ENCODE data around the gene NFS1.
A peak's percentile ranks its signal among the peaks of the same experiment; 100 is the strongest.
"Not testable (repeated sequence)": the region's sequence is repeated elsewhere in the genome, so short reads cannot be mapped to it uniquely, and the experiment has no call there.

Gene NFS1

DNA sequence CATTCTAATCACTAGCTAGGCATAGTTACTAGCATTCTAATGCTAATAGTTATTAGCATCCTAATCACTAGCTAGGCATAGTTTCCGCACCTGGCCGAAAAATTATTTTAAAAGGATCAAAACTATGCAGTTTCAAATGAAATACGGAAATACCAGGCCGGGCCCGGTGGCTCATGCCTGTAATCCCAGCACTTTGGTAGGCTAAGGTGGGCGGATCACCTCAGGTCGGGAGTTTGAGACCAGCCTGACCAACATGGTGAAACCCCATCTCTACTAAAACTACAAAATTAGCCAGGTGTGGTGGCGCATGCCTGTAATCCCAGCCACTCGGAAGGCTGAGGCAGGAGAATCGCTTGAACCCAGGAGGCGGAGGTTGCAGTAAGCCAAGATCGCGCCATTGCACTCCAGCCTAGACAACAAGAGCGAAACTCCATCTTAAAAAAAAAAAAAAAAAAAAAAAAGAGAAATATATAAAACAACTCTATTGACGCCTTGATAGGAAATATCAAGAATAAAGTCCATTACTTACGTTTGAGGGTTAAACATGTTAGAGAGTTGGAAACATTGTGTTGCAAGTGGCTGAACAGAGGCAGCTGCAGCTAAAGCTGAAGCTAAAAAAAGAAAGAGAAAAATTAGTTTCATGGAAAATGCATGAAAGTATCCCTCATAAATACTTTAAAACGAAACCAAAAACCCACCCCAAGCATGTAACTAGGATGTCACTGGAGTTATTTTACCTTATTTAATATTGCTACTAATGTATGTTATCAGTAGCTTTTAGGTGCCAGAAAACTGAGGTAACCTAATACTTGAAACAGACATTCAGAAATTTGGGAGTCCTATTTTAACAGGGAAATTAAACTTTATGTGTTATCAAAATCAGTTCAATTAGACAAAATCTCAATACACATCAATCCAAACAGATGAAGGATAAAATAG, 7.7 kb upstream of the NFS1 start:
- DNase-seq: not testable (repeated sequence)

DNA sequence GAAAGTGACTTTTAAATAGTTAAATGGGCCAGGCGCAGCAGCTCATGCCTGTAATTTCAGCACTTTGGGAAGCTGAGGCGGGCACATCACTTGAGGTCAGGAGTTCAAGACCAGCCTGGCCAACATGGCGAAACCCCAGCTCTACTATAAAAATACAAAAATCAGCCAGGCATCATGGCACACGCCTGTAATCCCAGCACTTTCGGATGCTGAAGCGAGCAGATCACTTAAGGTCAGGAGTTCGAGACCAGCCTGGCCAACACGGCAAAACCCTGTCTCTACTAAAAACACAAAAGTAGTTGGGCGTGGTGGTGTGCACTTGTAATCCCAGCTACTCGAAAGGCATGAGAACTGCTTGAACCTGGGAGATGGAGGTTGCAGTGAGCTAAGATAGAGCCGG, 6.7 kb upstream of the NFS1 start:
- not testable (repeated sequence) for DNase-seq

DNA sequence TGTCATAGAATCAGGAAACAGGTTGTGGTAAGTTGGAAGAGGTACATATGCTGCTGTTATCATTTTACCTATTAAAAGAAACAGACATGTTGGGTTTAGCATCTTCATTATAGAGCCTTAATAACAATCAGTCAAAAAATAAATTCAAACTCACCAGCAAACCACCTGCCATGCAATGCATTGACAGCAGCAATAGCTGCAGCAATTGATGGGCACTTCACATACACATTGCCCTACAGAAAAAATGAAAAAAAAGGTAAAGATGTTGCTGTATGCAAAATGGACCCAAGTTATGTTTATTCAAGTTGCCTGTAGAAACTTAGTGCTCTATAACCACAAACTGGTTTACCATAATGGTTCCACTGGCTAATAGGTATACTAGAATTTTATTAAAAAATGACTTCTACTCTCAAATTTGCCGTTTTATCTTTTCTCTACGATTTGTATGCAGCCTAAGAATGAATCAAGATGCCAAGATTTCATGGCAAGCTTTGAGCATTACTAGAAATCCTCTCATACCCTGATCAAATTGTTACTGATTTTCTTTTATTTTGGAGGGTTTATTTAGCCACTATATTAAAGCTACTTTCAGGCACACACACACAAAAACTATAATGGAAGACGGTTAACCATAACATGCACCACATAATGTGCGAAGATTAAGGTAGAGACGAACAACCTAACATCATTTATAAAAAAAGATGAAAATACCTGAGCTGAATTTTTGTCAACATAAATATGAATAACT, 5.5 kb upstream of the NFS1 start:
- no peak for DNase-seq

DNA sequence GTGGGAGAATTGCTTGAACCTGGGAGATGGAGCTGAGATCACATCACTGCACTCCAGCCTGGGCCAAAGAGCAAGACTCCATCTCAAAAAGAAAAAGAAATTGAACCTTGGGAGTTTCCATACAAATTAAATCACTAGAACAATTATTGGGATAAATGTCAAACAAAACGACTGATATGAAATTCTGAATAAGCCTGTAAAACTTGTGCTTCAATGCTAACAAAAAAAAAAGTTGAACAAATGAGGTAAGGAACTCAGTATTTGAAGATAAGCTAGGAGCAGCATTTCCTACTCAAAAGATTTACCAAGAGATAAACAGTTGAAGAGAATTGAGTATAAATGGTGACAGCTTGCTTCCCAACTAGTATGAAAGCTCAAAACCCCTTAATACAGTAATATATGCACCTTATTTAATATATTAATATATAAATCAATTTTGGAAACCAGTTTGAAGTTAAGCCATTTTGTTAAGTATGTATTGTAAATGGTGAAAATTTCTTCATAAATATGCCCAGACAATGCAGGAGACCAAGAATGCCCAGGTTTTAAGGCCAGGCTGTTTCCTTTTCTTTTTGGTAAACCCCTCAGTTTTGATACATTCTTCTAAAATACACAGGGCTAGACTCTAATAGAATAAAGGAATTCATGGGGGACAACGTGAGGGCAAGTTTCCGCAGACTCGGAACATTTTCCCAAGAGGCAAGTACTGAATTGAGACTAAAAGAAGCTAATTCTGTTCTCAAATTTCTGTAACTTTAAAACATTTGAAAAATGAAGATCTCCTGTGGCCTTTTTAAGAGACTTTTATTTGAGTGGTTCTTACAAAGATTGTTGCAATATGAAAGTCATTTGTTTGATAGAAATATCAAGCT, 3.9 kb upstream of the NFS1 start:
- DNase-seq: no peak

DNA sequence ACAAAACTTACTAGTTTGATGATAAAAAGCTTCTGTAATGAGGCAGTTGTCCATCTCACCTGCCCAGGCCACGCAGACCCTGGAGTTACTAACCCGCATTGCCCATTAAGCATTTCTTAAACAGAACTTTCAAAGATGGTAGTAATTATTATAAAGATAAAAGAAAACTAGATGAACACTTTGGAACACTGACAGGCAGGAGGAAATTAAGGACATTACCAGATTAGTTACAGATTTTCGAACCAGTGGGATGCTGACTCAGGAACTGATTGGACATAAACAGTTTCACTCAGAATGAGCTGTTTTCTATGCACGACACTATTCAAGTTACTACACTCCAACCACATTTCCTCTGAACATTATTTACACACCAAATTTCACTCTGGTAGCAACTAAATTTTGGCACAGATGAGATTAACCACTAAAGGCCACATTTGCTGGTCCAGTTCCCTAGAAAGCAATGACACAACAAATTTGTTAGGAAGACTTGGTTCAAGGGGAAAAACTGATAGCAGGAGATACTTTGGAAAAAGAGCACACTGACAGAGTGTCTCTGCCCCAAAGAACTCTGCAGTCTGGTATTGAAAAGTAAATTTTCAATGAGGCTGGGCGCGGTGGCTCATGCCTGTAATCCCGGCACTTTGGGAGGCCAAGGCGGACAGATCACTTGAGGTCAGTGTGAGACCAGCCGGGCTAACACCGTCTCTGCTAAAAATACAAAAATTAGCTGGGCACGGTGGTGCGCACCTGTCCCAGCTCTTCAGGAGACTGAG, 3.1 kb upstream of the NFS1 start:
- peak; percentile 40 for DNase-seq

DNA sequence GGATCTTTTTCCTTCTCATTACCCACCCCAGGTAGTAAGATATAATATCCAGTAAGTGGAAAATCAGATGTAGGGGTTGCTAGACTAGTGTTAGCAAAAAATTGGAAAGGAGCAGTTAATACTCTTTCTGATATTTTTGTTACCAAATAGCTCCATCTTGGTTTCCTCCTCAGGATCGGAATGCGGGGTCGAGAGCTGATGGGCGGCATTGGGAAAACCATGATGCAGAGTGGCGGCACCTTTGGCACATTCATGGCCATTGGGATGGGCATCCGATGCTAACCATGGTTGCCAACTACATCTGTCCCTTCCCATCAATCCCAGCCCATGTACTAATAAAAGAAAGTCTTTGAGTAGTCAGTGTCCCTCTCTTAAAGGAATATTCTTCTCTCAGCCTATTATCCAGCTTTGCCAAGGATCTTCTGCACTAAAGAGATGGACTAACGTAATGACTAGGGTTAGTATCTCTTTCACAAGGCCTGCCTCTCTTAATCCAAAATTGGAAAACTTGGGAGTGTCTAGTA, 1.5 kb upstream of the NFS1 start:
- no peak for DNase-seq

DNA sequence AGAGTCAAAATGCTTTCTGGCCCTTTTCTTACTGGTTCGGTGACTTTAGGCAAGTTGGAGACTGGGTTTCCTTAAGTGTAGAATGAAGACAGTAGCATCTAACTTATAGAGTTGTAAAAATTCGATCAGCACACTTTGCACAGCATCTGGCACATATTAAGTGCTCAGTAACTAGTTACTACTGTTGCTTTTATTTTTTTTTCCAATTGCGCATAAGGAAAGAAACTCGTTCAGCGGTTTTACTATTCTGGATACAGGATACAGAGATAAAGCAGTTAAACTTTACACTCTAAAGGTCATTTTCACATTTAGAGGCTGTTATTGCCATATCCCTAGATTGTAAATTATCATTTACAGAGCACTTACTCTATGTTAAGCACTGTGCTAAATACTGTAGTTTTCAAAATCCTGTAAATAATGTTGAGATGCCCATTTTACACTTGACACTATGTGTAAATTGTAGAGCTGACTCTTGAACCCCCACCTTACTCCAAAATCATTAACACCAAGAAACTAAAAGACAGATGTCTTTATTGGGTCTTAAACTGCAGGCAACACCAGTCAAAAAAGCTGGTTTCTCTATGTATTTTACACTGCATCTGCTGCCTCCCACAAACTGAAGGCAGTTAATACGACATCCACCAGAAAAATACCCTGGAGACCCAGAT, 939 bp upstream of the NFS1 start:
- DNase-seq: no peak

DNA sequence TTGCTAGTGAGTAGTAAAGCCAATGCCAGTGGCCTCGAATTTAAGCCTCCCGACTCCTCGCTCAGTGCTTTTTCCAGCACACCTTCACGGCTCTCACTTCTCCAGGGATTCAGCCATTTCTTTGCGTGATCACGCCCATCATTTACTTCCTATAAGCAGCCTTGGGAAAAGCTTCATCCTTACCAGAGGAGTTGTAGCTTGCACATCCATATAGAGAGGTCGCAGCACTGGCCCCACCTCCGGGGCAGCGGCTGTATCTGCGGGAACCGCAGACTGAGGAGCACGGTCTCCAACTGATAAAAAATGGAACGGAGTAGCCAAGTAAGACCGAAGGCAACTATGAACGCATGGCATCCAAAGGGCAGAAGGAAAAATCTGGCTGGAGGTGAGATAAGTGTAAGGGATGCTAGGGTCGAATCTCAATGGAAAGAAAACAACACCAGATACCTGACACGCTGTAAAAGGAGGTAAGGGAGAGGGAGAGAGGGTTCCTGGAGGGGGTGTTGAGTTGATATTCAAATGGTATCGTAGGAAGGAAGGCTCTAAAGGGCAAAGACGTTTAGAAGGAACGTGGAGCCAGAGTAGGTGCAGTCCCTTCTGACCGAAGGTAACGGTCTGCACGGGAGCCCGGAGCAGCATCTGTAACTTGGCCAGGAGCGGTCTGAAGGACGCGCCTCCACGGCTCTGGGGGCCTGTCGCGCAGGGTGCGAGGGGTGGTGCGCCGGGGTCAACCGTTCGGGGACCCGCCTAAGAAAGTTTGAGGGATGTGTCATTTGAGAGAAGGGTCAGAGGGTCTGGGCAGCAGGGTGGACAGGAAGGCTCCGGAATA, 640 bp downstream of the NFS1 start:
- no peak for DNase-seq

DNA sequence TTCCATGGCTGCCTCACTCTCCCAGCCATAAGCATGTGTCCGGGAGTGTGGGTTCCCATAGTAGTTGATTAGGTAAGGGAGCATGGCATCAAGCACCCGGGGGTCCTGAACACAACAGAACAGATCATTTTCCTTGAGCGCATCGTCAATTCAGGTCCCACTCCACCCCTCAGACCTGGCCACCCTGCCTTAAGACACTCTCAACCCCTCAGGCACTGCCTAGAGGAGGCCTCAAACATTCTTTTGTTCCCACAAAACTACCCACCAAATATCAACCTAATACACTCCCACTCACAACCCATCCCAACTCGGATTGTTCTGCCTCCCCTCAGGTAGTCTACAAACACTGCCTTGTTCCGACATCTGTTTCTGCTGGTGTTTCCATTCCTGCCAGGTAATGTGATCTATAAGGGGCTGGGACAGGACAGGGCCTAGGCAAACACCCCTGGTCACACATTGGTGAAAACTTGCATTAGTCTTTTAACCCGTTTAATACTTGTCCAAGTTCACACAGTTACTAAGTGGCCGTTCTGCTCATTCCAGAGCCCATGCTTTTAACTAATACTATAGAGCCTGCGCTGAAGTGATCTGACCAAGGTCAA, 1.4 kb downstream of the NFS1 start:
- no peak for DNase-seq

DNA sequence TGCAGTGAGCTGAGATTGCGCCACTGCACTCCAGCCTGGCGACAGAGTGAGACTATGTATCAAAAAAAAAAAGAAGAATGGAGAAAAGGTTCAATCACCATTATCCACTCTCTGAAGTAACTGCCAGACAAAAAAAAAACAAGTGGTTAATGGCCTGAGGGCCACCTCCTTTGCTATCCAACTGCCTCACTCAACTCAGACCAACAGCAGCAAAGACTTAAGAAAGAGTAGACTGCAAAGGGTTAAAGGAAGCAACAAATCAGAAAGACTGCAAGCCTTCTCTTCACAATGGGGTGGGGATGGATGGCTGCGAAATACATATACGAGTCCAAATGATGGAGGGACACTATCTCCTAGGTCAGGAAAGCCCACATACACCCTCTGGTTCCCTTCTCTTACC, 3.2 kb downstream of the NFS1 start:
- DNase-seq: no peak

DNA sequence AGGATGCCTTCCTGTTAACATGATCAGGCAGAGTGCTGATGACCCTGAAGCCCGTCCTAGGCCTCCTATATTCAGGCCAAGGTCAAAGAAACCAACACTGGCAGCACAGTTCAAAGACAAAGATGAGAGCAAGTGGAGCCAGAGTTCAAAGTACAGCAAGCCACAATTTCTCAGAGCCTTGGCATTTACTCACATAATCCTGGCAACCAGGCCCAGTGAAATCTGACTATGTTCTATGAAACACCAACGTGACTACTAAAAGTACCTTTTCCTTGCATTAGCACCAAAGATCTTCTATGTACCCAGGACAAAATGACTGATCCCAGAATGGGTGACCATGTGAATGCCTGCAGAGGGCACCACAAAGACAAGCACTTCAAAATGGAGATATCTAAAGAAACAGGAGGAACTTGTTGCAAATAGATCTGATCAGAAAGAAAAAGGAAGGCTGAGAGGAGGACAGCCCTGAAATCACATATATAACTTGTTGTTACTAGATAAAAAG, 3.9 kb downstream of the NFS1 start:
- DNase-seq: no peak

DNA sequence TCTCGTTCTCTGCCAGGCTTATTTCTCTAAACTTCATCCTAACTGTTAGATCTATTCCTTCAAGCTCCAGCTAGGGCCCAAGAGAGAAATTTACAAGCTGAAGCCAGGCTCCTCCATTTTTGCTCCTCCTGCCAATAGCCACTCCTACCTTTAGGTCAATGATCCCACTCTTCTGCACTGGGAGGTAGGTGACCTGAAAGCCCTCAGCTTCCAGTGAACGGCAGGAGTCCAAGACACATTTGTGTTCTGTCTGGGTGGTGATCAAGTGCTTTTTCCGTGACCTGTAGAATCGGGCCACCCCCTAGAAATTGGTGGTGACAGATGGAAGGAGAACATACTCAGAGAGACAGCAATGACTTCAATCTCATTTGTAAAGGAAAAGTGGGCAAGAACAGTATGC, 8.9 kb downstream of the NFS1 start:
- no peak for DNase-seq

DNA sequence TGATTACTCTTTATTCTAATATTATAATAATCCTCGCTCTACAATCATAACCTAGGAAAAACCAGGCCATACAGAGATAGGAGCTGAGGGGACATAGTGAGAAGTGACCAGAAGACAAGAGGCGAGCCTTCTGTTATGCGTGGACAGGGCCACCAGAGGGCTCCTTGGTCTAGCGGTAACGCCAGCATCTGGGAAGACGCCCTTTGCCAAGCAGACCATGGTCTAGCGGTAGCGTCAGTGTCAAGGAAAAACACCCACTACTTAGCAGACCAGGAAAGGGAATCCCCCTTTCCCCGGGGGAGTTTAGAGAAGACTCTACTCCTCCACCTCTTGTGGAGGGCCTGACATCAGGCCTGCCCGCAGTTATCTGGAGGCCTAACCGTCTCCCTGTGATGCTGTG, 12.3 kb downstream of the NFS1 start:
- not testable (repeated sequence) for DNase-seq

DNA sequence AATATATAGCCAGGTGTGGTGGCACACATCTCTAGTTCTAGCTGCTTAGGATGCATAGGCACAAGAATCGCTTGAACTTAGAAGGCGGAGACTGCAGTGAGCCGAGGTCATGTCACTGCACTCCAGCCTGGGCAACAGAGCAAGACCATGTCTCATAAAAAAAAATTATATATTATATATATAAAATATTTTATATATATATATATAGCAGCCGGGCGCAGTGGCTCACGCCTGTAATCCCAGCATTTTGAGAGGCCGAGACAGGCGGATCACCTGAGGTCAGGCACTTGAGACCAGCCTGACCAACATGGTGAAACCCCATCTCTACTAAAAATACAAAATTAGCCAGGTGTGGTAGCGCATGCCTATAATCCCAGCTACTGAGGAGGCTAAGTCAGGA, 13.8 kb downstream of the NFS1 start:
- not testable (repeated sequence) for DNase-seq

DNA sequence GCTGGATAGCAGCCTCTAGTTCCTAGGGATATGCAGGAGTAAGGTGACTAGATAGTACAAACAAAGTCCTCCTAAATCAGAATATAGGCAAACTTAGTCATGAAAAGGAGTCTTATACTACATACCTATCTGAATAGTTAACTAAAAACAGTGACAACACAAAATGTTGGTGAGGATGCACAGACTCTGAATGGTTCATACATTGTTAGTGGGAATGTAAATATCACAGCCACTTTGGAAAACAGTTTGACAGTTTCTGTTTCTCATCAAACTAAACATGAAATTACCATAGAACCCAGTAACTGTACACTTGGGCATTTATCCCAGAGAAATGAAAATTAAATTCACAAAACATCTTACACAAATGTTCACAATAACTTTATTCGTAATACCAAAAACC, 17.2 kb downstream of the NFS1 start:
- DNase-seq: no peak

DNA sequence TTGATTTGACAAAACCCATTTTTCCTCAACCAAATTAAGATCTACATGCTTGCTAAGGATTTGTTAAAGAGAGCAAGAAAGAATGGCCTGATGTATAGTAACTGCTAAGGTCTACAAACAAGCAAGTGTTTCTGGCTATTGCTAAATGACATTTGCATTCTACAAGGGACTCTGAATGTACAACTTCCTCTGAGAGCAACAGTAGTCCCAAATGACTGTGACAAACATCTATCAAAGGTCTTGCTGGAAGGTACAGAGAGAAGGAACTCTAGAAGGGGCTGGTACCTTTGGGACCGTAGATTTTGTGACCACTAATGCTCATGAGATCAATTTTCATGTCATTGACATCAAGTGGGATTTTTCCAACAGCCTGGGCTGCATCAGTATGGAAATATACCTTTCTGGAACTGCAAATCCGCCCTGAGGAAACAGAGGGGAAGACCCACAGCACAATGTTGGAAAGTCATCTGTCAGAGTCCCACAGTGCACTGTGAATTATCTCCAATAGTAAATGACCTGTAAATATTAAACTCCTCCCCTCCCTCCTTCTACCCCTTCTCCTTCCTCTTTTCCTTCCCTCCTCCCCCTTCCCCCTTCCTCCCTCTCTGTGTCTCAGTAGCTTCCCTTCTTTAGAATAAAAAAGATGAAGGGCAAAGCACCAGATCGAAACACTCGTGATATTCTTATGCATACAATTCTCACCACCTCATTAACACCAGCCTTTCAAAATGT, 18.5 kb downstream of the NFS1 start:
- no peak for DNase-seq

DNA sequence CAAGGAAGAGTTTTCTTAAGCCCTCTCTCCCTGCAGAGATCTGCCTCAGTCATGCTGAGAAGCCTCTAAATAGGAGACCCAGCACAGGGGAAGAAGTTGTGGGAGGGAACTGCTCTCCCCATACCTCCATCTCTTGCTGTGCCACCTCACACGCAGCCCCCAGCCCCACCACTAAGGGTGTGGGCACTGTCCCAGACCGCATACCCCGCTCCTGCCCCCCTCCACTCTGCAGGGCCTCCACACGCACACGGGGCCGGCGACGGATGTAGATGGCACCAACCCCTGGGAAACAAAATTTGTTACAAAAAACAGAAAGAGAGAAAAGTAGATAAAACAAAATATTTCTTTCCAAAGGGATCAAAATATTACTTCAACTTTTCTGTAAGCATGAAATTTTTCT, 24.2 kb downstream of the NFS1 start:
- DNase-seq: no peak

DNA sequence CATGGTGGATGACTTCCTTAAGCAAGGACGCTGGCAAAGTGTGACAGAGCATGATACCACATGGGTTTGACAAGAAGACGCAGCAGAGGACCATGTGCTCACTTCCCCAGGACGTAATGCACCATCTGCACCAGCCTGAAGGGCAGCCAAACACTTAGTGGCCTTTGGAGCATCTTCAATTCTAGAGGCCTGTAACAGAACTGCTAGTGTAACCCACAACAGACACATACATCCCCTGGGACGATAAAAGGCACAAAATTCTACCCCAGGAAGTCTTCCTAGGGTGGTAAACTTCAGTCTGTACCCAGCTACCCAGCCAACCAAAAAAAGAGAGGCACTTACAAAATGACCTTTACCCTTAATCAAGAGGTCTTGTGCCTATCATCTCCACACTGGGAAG, 25.3 kb downstream of the NFS1 start:
- no peak for DNase-seq

DNA sequence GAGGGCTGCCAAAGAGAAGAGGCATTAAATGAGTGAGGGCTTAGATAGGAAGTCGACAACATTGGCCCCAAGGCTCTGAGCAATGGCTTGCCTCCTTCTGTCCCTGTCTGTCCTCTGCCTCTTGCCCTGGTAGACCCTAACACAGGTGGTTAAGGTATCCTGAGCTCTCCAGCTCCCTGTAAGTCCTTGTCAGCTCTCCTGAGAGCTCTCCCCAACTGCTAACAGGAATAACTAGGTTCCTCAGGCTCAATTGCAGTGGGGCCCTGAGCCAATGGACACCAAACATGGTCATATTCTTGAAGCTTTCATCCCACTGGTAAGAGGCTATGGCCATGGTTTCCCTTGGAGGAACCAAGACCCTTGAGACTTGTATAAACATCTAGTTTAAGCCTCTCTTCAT, 29.5 kb downstream of the NFS1 start:
- DNase-seq: no peak

Data from fibroblast of upper back skin (primary cell).